GM23338 (cell line): Measurements from ENCODE around the gene INO80B. TPM values are rescaled to one million over a fixed set of nuclear protein-coding genes. Genes with fewer than 3 reads are reported as not detected.

Experiments used
- ATAC-seq: fragments of 200-7000 bp; cut with Tn5 transposase; 3 replicates; pipeline ENCODE4 v1.9.1; 2020
- DNase-seq: peaks from one replicate; pipeline ENCODE4 v3.0.0-alpha.2; 2015; ENCODE audit warnings: low spot score
- H2AFZ ChIP-seq: fragments of 200-600 bp; sonication (generic); 2 replicates; pipeline ENCODE4 v1.8.0; 2016; ENCODE audit warnings: antibody characterized with exemption, mild to moderate bottlenecking, moderate library complexity
- H3F3A ChIP-seq: fragments of 200-600 bp; sonication (generic); replicated peaks from 2 replicates; pipeline ENCODE4 v1.8.0; 2017; ENCODE audit warnings: antibody characterized with exemption, mixed run types, low read depth
- H3K27ac ChIP-seq: fragments of 200-600 bp; sonication (generic); 2 replicates; pipeline ENCODE4 v1.6.1; 2016; ENCODE audit warnings: low read depth
- H3K27me3 ChIP-seq: fragments of 200-600 bp; sonication (generic); 2 replicates; pipeline ENCODE4 v1.8.0; 2016; ENCODE audit warnings: mild to moderate bottlenecking, mixed run types, moderate library complexity; ENCODE audit not compliant: insufficient read depth
- H3K36me3 ChIP-seq: fragments of 200-600 bp; sonication (generic); 2 replicates; pipeline ENCODE4 v1.8.0; 2016; ENCODE audit warnings: mild to moderate bottlenecking; ENCODE audit not compliant: insufficient read depth
- H3K4me1 ChIP-seq: fragments of 200-600 bp; sonication (generic); 2 replicates; pipeline ENCODE4 v1.8.0; 2016; ENCODE audit warnings: mild to moderate bottlenecking, moderate library complexity; ENCODE audit not compliant: insufficient read depth
- H3K4me2 ChIP-seq: fragments of 200-600 bp; sonication (generic); 2 replicates; pipeline ENCODE4 v1.7.1; 2017; ENCODE audit warnings: mixed run types
- H3K4me3 ChIP-seq: fragments of 200-600 bp; sonication (generic); 2 replicates; pipeline ENCODE4 v1.6.1; 2016; ENCODE audit warnings: mixed run types
- H3K79me2 ChIP-seq: fragments of 200-600 bp; sonication (generic); replicated peaks from 2 replicates; pipeline ENCODE4 v1.8.0; 2017; ENCODE audit warnings: mild to moderate bottlenecking; ENCODE audit not compliant: insufficient read depth
- H3K9me2 ChIP-seq: fragments of 200-600 bp; sonication (generic); 2 replicates; pipeline ENCODE4 v1.8.0; 2017; ENCODE audit not compliant: insufficient read depth
- H4K20me1 ChIP-seq: fragments of 200-600 bp; sonication (generic); replicated peaks from 2 replicates; pipeline ENCODE4 v1.8.0; 2017; ENCODE audit warnings: mild to moderate bottlenecking; ENCODE audit not compliant: insufficient read depth
- H3K27ac Mint-ChIP-seq: 2 replicates; pipeline ENCODE4 v1.8.0; 2020; ENCODE audit warnings: inconsistent platforms, mild to moderate bottlenecking, moderate library complexity, mixed read lengths
- H3K27me3 Mint-ChIP-seq: 3 replicates; pipeline ENCODE4 v1.8.0; 2022; ENCODE audit warnings: low read depth, mild to moderate bottlenecking, moderate library complexity, mixed read lengths, inconsistent platforms; ENCODE audit not compliant: insufficient read depth, poor library complexity
- H3K36me3 Mint-ChIP-seq: 3 replicates; pipeline ENCODE4 v1.8.0; 2021; ENCODE audit warnings: low read depth, mild to moderate bottlenecking, inconsistent platforms, moderate library complexity, mixed read lengths
- H3K4me1 Mint-ChIP-seq: 3 replicates; pipeline ENCODE4 v1.8.0; 2020; ENCODE audit warnings: mild to moderate bottlenecking, inconsistent platforms, mixed read lengths
- H3K4me3 Mint-ChIP-seq: 3 replicates; pipeline ENCODE4 v1.8.0; 2021; ENCODE audit warnings: moderate library complexity, mild to moderate bottlenecking, inconsistent platforms, mixed read lengths
- H3K9me3 Mint-ChIP-seq: 3 replicates; pipeline ENCODE4 v1.8.0; 2020; ENCODE audit warnings: moderate library complexity, mild to moderate bottlenecking, inconsistent platforms, mixed read lengths
- CREB1 ChIP-seq: fragments of 250-450 bp; sonication (Bioruptor Pico); IDR thresholded peaks from 2 replicates; pipeline ENCODE4 v1.5.0; 2020; ENCODE audit warnings: low read depth, mild to moderate bottlenecking, moderate library complexity
- ETS1 ChIP-seq: IDR thresholded peaks from 2 replicates; pipeline ENCODE4 v1.6.1; 2016; ENCODE audit warnings: antibody characterized with exemption
- EZH2phosphoT487 ChIP-seq: fragments of 200-600 bp; sonication (generic); IDR thresholded peaks from one replicate; pipeline ENCODE4 v1.8.1; 2018; ENCODE audit warnings: antibody characterized with exemption; ENCODE audit not compliant: unreplicated experiment
- STAT1 ChIP-seq: IDR thresholded peaks from one replicate; pipeline ENCODE4 v1.6.1; 2016; ENCODE audit warnings: antibody characterized with exemption; ENCODE audit not compliant: unreplicated experiment
- ZNF331 ChIP-seq: fragments of 250-450 bp; sonication (Bioruptor Pico); IDR thresholded peaks from 2 replicates; pipeline ENCODE4 v1.5.0; 2020; ENCODE audit warnings: low read depth, mild to moderate bottlenecking, moderate library complexity
- ZNF462 ChIP-seq: fragments of 250-450 bp; sonication (Bioruptor Pico); IDR thresholded peaks from 2 replicates; pipeline ENCODE4 v1.5.0; 2020; ENCODE audit warnings: mild to moderate bottlenecking, moderate library complexity
- polyA plus RNA-seq: library from polyadenylated mRNA; unstranded; fragments of >200 nt; fragmentation: Nextera tagmentation; extraction: Ambion mirVana; gene quantifications from 2 replicates; pipeline ENCODE4 v1.2.1, GENCODE V29; 2016
- total RNA-seq: library from RNA; depleted of rRNA; stranded (reverse); fragments of >200 nt; shearing (Covaris generic); gene quantifications from 2 replicates; pipeline ENCODE4 v1.2.3, GENCODE V29; 2014

INO80B gene
- total and polyA plus RNA-seq, 2 experiments from 2014 or later: 5.1 to 21.8 TPM

GRCh38 chr2:74488643-74489481, 34.0 kb downstream of the INO80B start (continued):
- TF ChIP-seq ETS1 (no peak), STAT1 (no peak), EZH2phosphoT487 (no peak)

- no peak overlapping the region for H3K4me3 Mint-ChIP-seq
- TF ChIP-seq STAT1 (no peak), EZH2phosphoT487 (no peak), ZNF462 (CRISPR knock-in tag) (no peak), ZNF331 (no peak), CREB1 (CRISPR knock-in tag) (no peak)
Measured at GRCh38 chr2:74489906-74490305, 35.0 kb downstream of the INO80B start.

More at GRCh38 chr2:74489906-74490305, 35.0 kb downstream of the INO80B start:
- DNase-seq (no peak), ATAC-seq (no peak)
- Histone ChIP-seq H3K4me2 (no peak overlapping the region), H3K9me2 (no peaks in the 10 kb centered on the region), H3K4me3 (no peak overlapping the region), H4K20me1 (no peaks in the 10 kb centered on the region), H3K27me3 (peaks cover 9% of the 10 kb centered on the region), H3K27ac (no peak overlapping the region), H3K4me1 (no peaks in the 10 kb centered on the region), H2AFZ (no peak overlapping the region), H3K36me3 (peaks cover 5% of the 10 kb centered on the region; the same call in 1 of the 2 replicates), H3K79me2 (no peaks in the 10 kb centered on the region), H3F3A (no peaks in the 10 kb centered on the region)
- Mint-ChIP-seq H3K27me3 (peaks cover 6% of the 10 kb centered on the region), H3K27ac (no peak overlapping the region), H3K9me3 (no peaks in the 10 kb centered on the region; the same call in 2 of the 3 replicates), H3K36me3 (peaks cover 56% of the 10 kb centered on the region), H3K4me1 (no peaks in the 10 kb centered on the region; the same call in 2 of the 3 replicates)
